PC-9 (cell line): Measurements from ENCODE around the gene LONRF2.
A peak's percentile ranks its signal among the peaks of the same experiment; 100 is the strongest.

Source experiments
- CTCF ChIP-seq: fragments of 200-600 bp; sonication (generic); conservative IDR thresholded peaks from 2 replicates; pipeline ENCODE4 v1.6.1; 2017; ENCODE audit warnings: mixed run types, antibody characterized with exemption, mild to moderate bottlenecking, moderate library complexity
- EZH2 ChIP-seq: fragments of 200-600 bp; sonication (generic); IDR thresholded peaks from 2 replicates; pipeline ENCODE4 v1.8.0; 2017; ENCODE audit warnings: antibody characterized with exemption, low read depth

DNA sequence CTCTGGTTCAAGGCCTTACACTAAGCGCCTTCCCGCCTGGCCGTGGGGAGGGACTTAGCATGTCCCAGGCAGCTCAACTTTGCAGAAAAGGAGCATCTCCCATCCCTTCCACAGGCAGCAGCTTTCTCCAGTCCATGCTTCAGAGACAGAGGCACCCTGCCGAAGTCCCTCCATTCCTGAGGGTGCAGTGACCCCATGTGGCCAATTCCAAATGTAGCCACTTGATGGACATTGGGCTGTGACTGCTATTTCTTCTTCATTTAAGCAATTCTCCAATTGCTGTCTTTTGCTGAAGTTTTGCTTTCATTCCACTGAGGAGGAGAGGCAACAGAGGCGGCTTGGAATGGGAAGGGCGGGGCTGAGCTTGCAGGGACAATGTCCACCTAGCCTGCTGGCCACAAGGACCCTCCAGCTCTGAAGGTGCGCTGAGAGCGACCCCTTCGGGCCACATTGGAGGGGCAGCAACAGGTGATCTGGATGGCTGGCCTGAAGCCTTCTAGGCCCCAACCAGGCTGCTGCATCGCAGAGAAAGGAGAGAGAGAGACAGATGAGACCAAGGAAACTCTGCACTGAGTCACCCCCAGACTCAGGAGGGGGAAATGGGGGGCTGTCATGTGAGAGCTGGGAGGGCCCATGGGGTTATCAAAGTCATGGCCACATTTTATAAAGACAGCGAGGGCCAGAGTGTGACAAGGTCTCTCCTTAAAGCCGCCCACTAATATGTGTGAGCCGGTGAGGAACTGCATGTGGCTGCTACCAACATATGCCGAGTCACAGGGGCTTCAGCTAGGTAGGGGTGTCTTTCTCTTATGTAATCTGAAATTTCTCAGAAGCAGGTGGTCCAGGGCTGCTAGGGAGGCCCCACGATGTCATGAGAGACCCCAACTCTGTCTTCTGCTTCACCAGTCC is 61.3 kb downstream of the LONRF2 start:
- TF ChIP-seq CTCF (peak; percentile 69), EZH2 (no peak)
